Progenitor cell of endocrine pancreas (in vitro differentiated cells): Measurements from ENCODE around the gene ATM. TPM values are rescaled to one million over a fixed set of nuclear protein-coding genes. Genes with fewer than 3 reads are reported as not detected.

Experiments used
- DNase-seq: peaks from one replicate; pipeline ENCODE4 v3.0.0; 2021; ENCODE audit warnings: low spot score; ENCODE audit not compliant: unreplicated experiment
- H3K27ac Mint-ChIP-seq: 2 replicates; pipeline ENCODE4 v1.8.0; 2021; ENCODE audit warnings: mild to moderate bottlenecking, moderate library complexity, mixed read lengths
- H3K27me3 Mint-ChIP-seq: 2 replicates; pipeline ENCODE4 v1.8.0; 2021; ENCODE audit warnings: mixed read lengths
- H3K36me3 Mint-ChIP-seq: 2 replicates; pipeline ENCODE4 v1.8.0; 2022; ENCODE audit warnings: mixed read lengths; ENCODE audit not compliant: insufficient read depth
- H3K4me1 Mint-ChIP-seq: 2 replicates; pipeline ENCODE4 v1.8.0; 2021; ENCODE audit warnings: low read depth, mixed read lengths
- H3K4me3 Mint-ChIP-seq: 2 replicates; pipeline ENCODE4 v1.8.0; 2021; ENCODE audit warnings: low read depth, mild to moderate bottlenecking, moderate library complexity, mixed read lengths
- H3K9me3 Mint-ChIP-seq: 2 replicates; pipeline ENCODE4 v1.8.0; 2021; ENCODE audit warnings: low read depth, mixed read lengths
- CTCF ChIP-seq: fragments of 200-600 bp; sonication (generic); IDR thresholded peaks from one replicate; pipeline ENCODE4 v1.5.0; 2021; ENCODE audit warnings: antibody characterized with exemption, mild to moderate bottlenecking; ENCODE audit not compliant: unreplicated experiment
- total RNA-seq: library from RNA; stranded (reverse); gene quantifications from 2 replicates; pipeline ENCODE4 v1.2.1, GENCODE V29; 2021

The ATM gene
- total RNA-seq, 1 donor from 2014 or later = 79.2 TPM

GRCh38 chr11:108307751-108308150 is 84.9 kb downstream of the ATM start:
- no peaks in the 10 kb centered on the region for H3K9me3 Mint-ChIP-seq
- H3K27ac Mint-ChIP-seq = no peak overlapping the region
- no peak for TF ChIP-seq CTCF
- H3K4me1 Mint-ChIP-seq = no peaks in the 10 kb centered on the region
- H3K4me3 Mint-ChIP-seq = no peak overlapping the region
- no peak for DNase-seq
- H3K27me3 Mint-ChIP-seq = no peaks in the 10 kb centered on the region
- peaks cover 8% of the 10 kb centered on the region for H3K36me3 Mint-ChIP-seq

GRCh38 chr11:108313444-108313843 is 90.6 kb downstream of the ATM start:
- H3K4me3 Mint-ChIP-seq = no peak overlapping the region
- DNase-seq = no peak
- H3K36me3 Mint-ChIP-seq = peaks cover 10% of the 10 kb centered on the region
- no peak overlapping the region for H3K27ac Mint-ChIP-seq
- TF ChIP-seq CTCF = no peak
- no peaks in the 10 kb centered on the region for H3K4me1 Mint-ChIP-seq
- H3K9me3 Mint-ChIP-seq = no peaks in the 10 kb centered on the region
- H3K27me3 Mint-ChIP-seq = no peaks in the 10 kb centered on the region

GRCh38 chr11:108316061-108316460 is 93.2 kb downstream of the ATM start:
- peaks cover 14% of the 10 kb centered on the region for H3K36me3 Mint-ChIP-seq
- no peak for DNase-seq
- TF ChIP-seq CTCF = no peak
- no peaks in the 10 kb centered on the region for H3K9me3 Mint-ChIP-seq
- no peaks in the 10 kb centered on the region for H3K4me1 Mint-ChIP-seq
- no peak overlapping the region for H3K4me3 Mint-ChIP-seq
- no peak overlapping the region for H3K27ac Mint-ChIP-seq
- H3K27me3 Mint-ChIP-seq = no peaks in the 10 kb centered on the region

GRCh38 chr11:108319541-108320145 is 96.8 kb downstream of the ATM start:
- peaks cover 18% of the 10 kb centered on the region for H3K36me3 Mint-ChIP-seq
- no peaks in the 10 kb centered on the region for H3K9me3 Mint-ChIP-seq
- DNase-seq = no peak

GRCh38 chr11:108322666-108323065 is 99.8 kb downstream of the ATM start:
- H3K4me1 Mint-ChIP-seq = no peaks in the 10 kb centered on the region
- H3K9me3 Mint-ChIP-seq = no peaks in the 10 kb centered on the region
- no peak for TF ChIP-seq CTCF
- H3K4me3 Mint-ChIP-seq = no peak overlapping the region
- DNase-seq = no peak
- H3K27me3 Mint-ChIP-seq = no peaks in the 10 kb centered on the region
- no peak overlapping the region for H3K27ac Mint-ChIP-seq
- H3K36me3 Mint-ChIP-seq = peaks cover 11% of the 10 kb centered on the region

More at GRCh38 chr11:108319541-108320145, 96.8 kb downstream of the ATM start:
- H3K4me3 Mint-ChIP-seq = no peak overlapping the region
- no peak for TF ChIP-seq CTCF
- no peaks in the 10 kb centered on the region for H3K27me3 Mint-ChIP-seq
- no peak overlapping the region for H3K27ac Mint-ChIP-seq
- H3K4me1 Mint-ChIP-seq = no peaks in the 10 kb centered on the region
